NB4 (cell line): Measurements from ENCODE around the gene STX11.

Experiments used
- DNase-seq: peaks from one replicate; pipeline ENCODE4 v3.0.0; 2010; ENCODE audit warnings: low read depth
- H3K4me3 ChIP-seq: one replicate; pipeline ENCODE4 v1.5.1; 2011; ENCODE audit warnings: mild to moderate bottlenecking, low read depth, low read length, moderate library complexity
- MAX ChIP-seq: IDR thresholded peaks from 2 replicates; pipeline ENCODE4 v1.6.1; 2011; ENCODE audit warnings: low read depth, low read length
- MYC ChIP-seq: IDR thresholded peaks from 2 replicates; pipeline ENCODE4 v1.6.1; 2011; ENCODE audit warnings: low read depth, low read length
- POLR2A ChIP-seq: IDR thresholded peaks from 2 replicates; pipeline ENCODE4 v1.6.1; 2011; ENCODE audit warnings: mild to moderate bottlenecking; ENCODE audit not compliant: insufficient read length; ENCODE audit errors: extremely low read depth
- TF ChIP-seq, protein P1 (sequence below): IDR thresholded peaks from one replicate; pipeline ENCODE4 v1.5.1; 2012; ENCODE audit warnings: low read depth, low read length

The STX11 gene

GRCh38 chr6:144185133-144185836 lies 35.0 kb downstream of the STX11 start:
- TF ChIP-seq, protein P1, sequence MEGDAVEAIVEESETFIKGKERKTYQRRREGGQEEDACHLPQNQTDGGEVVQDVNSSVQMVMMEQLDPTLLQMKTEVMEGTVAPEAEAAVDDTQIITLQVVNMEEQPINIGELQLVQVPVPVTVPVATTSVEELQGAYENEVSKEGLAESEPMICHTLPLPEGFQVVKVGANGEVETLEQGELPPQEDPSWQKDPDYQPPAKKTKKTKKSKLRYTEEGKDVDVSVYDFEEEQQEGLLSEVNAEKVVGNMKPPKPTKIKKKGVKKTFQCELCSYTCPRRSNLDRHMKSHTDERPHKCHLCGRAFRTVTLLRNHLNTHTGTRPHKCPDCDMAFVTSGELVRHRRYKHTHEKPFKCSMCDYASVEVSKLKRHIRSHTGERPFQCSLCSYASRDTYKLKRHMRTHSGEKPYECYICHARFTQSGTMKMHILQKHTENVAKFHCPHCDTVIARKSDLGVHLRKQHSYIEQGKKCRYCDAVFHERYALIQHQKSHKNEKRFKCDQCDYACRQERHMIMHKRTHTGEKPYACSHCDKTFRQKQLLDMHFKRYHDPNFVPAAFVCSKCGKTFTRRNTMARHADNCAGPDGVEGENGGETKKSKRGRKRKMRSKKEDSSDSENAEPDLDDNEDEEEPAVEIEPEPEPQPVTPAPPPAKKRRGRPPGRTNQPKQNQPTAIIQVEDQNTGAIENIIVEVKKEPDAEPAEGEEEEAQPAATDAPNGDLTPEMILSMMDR = no peak
- TF ChIP-seq MYC (no peak), MAX (no peak), POLR2A (no peak)
- no peak overlapping the region for H3K4me3 ChIP-seq
- DNase-seq = no peak

DNA sequence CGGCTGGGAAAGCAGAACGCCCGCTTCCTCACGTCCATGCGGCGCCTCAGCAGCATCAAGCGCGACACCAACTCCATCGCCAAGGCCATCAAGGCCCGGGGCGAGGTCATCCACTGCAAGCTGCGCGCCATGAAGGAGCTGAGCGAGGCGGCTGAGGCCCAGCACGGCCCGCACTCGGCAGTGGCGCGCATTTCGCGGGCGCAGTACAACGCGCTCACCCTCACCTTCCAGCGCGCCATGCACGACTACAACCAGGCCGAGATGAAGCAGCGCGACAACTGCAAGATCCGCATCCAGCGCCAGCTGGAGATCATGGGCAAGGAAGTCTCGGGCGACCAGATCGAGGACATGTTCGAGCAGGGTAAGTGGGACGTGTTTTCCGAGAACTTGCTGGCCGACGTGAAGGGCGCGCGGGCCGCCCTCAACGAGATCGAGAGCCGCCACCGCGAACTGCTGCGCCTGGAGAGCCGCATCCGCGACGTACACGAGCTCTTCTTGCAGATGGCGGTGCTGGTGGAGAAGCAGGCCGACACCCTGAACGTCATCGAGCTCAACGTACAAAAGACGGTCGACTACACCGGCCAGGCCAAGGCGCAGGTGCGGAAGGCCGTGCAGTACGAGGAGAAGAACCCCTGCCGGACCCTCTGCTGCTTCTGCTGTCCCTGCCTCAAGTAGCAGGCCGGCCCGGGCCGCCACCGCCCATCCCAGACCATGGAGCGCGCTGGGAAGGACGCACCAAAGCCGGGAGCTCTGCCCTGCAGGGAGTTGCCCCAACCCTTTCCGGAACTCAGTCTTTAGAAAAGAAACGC lies 36.7 kb downstream of the STX11 start:
- H3K4me3 ChIP-seq = no peak overlapping the region
- DNase-seq = no peak
- TF ChIP-seq, protein P1 = no peak
- no peak for TF ChIP-seq MYC
- no peak for TF ChIP-seq POLR2A
- no peak for TF ChIP-seq MAX

GRCh38 chr6:144189351-144189750 lies 39.0 kb downstream of the STX11 start:
- DNase-seq = no peak
- TF ChIP-seq, protein P1 = no peak
- no peak for TF ChIP-seq POLR2A
- TF ChIP-seq MAX = no peak
- TF ChIP-seq MYC = no peak
- no peak overlapping the region for H3K4me3 ChIP-seq

- TF ChIP-seq POLR2A (no peak), MAX (no peak), MYC (no peak)
- TF ChIP-seq, protein P1 = no peak
- H3K4me3 ChIP-seq = no peak overlapping the region
- no peak for DNase-seq
Measured at GRCh38 chr6:144190080-144190479, 39.8 kb downstream of the STX11 start.

DNA sequence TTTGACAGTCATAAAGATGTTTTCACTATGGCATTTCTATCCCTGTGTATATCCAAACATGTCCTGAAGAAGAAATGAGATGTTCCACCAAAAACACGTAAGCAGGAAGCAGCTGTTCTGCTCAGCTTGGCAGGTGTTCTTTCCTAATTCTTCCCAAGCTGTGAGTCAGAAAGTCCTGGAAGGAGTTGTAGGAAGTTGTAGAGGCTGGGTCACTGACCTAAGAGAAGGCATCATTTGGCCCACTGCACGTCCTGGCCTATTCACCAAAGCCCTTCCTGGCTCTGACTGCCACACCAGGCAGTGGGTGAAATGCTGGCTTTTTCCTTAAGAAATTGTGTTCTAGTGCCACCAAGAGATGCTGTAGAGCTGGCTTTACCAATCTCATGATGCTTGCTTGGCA lies 40.3 kb downstream of the STX11 start:
- DNase-seq = no peak
- no peak for TF ChIP-seq MYC
- TF ChIP-seq MAX = no peak
- no peak for TF ChIP-seq POLR2A
- TF ChIP-seq, protein P1 = no peak
- H3K4me3 ChIP-seq = no peak overlapping the region
